ENCODE measurements around the gene ZG16B.
A peak's percentile ranks its signal among the peaks of the same experiment; 100 is the strongest.

ZG16B gene, protein sequence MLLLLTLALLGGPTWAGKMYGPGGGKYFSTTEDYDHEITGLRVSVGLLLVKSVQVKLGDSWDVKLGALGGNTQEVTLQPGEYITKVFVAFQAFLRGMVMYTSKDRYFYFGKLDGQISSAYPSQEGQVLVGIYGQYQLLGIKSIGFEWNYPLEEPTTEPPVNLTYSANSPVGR

DNA sequence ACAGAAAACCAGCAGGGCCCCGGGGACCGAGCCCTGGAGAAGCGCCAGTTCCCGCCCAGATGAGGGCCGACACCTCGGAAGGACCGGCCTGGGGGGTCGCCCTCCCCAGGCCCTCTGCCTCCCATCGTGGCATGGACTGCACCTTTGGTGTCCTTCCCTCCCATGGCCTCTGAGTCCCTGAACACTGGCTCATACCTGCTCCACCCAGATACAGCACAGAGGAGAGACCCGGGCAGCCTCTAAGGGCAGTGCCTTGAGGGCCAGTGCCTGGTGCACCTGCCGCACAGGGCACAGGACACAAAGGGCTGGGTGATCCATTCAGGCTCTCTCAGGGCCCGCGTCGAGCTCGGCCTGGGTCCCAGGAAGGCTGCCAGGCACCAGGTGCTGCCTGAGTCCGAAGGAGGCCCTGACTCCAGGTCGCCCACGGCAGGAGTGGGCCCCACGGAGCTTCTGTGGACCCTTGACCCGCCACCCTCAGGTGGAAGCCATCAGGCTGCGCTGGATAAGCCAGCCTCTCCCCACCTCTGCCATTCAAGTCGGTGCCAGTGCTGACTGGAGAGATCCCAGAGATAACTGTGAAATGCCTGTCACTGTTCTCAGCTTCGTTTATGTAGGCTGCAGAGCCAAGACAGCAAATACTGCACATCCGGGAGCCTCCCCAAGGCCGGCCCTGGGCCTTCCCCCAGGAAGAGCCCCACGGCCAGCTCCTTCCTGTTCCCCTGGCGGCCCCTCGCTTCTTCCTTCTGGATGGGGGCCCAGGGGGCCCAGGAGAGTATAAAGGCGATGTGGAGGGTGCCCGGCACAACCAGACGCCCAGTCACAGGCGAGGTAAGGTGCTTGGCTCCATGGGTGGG lies at the start of gene ZG16B:
TSS of gene ZG16B (plus strand) at position 803 of the 854 bp plus-strand sequence. CDS start 139 bp downstream, outside the sequence.
- no peak for DNase-seq (ENCODE audit: low spot score)

- DNase-seq (ENCODE audit: low spot score): no peak
Observed at GRCh38 chr16:2782583-2783351, 47.3 kb upstream of the ZG16B start.

DNA sequence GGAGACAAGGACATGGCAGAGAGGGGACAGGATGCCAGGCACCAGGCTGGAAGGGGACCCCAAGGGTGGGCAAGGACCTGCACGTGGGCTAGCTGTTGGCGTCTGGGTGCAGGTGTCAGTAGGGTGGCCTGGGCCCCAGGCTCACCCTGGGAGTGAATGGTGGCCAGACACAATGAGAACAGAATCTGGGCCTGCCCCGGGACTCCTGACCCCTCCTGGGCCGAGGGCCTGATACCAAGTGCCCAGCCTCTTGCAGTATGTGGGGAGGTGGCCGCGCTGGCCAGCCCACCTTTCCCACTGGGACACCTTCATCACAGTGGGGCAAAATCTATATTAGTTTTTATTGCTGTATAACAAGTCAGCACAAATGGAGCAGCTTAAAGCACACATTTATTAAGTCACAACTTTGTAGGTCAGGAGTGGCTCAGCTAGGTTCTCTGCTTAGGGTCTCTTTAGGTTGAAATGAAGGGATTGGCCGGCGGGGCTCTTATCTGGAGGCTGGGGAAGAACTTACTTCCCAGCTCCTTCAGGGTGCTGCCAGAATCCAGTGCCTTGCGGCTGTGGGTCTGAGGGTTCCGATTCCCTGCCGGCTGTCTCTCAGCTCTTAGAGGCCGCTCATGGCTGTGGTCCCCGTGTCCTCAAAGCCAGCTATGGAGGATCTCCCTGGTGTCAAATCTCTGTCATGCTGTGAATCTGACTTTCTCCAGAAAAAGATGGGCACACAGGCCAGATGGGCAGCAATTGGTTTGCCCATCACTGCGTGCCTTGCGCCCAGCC lies 46.3 kb upstream of the ZG16B start:
- DNase-seq (ENCODE audit: low spot score): no peak

DNA sequence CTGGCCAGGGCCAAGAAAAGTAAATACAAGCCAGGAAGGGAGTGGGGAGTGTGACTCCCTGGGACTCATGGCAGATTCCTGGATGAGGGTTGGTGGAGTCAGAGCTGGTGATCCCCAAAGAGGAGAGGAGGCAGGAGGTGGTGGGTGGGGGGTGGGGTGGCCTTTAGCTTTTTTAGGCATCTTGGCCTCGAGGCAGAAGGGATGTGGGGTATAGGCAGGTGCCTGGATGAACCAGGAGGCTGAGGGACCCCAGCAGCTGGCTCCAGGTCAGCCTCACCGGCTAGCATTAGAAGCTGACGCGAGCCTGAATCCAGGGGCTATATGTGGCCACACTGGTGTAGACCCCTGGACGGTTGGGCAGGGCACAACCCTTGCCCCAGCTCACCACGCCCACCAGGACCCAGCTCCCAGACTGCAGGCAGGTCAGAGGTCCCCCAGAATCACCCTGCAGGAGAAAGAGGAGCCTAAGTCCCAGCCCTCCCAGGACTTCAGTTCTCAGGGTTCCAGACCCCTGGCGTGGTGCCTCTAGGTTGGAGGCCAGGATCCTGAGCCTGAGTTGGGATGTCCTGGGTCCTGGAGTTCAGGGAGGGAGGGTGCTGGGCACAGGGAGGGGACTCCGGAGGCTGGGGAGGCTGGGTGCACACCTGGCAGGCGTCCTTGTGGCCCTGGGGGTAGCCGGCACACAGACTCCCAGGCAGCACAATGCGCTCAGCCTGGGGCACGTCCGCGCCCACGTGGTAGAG lies 45.6 kb upstream of the ZG16B start:
- no peak for DNase-seq (ENCODE audit: low spot score)

GRCh38 chr16:2785101-2785991 lies 44.8 kb upstream of the ZG16B start:
- DNase-seq (ENCODE audit: low spot score): peak; percentile 11

DNA sequence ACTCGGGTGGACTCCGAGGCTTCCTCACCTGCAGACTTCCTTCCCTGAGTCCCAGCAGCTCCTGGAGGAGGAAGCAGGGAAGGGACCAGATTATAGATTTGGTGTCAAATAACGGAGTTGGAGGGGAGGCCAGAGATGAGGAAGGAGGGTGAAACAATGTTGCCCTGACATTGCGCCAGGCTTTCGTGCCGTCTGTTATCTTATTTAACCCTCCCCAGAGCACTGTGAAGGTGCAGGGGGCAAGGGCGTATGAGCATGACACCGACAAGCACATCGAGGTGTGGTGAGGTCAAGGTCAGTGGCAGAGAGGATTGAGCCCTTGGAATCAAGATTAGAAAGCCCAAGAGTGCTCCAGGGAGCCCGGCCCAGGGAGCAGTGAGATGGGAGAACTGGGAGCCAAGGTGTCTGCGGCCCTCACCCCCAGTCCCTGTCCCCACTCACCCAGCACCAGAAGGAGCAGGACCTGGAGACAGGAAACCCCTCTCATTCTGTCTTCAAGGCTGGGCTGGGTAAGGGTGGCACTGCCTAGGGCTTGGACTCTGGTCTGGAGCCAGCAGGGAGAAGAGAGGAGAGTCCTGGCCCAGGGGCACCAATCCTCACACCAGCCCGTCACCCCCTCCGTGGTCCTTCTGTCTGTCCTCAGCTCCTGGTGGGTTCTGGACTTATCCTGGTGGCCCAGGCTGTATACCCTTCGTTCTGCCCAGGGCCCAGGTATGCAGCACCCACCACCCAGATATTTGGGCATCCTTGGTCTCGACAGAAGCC lies 43.9 kb upstream of the ZG16B start:
- DNase-seq (ENCODE audit: low spot score): no peak

GRCh38 chr16:2786826-2787151 lies 43.3 kb upstream of the ZG16B start:
- DNase-seq (ENCODE audit: low spot score): no peak

DNA sequence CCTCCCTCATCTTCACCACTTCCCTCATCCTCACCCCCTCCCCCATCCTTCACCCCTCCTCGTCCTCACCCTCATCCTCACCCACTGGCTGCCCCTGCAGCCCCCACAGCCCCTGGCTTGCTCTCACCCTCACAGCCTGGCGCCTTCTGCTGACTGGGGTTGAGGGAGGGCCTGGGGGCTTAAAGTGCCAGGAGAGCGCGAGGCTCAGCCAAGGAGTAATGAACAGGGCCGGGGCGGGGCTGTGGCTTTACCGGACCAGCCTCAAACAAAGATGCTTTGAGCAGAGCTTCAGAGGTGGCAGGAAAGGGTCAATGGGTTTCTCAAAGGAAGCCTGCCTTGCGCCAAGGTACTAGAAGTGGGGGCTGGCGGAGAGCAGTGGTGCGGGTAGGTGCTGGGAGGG lies 42.7 kb upstream of the ZG16B start, which contains the start of gene PRSS33:
TSS of gene PRSS33 (minus strand) at position 155 of the 400 bp plus-strand sequence. CDS start 1,013 bp downstream, outside the sequence.
- DNase-seq (ENCODE audit: low spot score): no peak

GRCh38 chr16:2787961-2788360 lies 42.1 kb upstream of the ZG16B start:
- DNase-seq (ENCODE audit: low spot score): no peak

DNA sequence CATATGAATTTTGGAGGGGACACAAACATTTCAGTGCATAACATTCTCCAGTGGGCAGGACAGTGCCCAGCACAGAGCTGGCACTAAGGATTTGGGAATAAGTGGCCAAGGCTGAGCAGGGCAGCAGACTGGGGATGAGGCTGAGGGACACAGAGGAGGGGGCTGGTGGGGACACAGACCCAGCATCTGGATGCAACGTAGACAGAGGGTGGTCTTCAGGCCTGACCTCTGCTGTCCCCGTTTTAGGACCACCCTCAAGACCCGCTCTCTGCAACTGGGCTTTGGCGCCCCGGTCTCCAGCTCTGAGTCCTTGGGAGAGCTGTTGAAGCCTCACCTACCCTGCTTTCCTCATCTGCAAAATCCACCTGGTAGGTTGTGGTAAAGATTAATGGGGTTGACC lies 39.5 kb upstream of the ZG16B start:
- DNase-seq (ENCODE audit: low spot score): no peak

DNA sequence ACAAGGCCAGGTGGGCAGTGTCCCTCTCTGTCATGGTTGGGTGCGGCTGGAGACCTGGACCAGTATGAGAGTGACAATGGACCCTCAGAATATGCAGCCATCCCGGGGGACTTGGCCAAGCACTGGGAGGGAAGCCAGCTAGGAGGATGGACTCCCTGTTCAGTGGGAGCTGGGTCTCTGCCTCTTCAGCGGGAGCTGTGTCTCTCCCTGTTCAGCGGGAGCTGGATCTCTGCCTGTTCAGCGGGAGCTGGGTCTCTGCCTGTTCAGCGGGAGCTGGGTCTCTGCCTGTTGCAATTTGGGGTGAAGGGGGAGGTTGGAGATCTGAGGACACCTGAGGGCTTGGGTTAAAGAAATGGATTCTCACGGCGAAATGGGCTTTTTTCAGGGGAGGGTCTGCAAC lies 38.9 kb upstream of the ZG16B start:
- DNase-seq (ENCODE audit: low spot score): no peak

- no peak for DNase-seq (ENCODE audit: low spot score)
Observed at GRCh38 chr16:2792940-2793339, 37.2 kb upstream of the ZG16B start.

DNA sequence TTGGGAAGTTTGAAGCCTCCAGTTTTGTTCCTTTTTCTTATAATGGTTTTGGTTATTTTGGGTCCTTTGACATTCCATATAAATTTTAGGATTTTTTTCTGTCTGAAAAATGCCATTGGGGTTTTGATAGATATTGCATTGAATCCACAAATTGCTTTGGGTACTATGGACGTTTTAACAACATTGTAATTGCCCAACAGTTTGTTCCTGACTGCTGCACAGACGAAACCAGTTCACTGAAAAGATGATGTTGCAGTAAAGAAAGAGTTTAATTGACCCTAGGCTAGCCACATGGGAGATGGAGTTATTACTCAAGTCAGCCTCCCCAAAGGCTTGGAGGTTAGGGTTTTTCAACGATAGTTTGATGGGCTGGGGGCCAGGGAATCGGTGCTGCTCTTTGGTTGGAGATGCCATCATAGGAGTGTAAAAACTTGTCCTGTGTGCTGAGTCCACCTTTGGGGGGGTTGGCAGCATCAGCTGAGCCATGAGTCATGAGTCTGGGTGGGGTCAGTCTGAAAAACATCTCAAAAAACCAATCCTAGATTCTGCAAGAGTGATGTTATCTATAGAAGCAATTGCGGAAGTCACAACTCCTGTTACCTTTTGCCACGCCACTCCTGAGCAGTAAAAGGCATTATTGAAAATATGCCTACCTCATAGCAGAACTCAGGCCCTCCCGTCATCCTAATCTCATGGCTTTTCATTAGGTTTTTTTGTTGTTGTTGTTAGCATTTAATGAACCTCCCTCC lies 34.5 kb upstream of the ZG16B start:
- no peak for DNase-seq (ENCODE audit: low spot score)

GRCh38 chr16:2798723-2799204 lies 31.3 kb upstream of the ZG16B start:
- DNase-seq (ENCODE audit: low spot score): no peak

DNA sequence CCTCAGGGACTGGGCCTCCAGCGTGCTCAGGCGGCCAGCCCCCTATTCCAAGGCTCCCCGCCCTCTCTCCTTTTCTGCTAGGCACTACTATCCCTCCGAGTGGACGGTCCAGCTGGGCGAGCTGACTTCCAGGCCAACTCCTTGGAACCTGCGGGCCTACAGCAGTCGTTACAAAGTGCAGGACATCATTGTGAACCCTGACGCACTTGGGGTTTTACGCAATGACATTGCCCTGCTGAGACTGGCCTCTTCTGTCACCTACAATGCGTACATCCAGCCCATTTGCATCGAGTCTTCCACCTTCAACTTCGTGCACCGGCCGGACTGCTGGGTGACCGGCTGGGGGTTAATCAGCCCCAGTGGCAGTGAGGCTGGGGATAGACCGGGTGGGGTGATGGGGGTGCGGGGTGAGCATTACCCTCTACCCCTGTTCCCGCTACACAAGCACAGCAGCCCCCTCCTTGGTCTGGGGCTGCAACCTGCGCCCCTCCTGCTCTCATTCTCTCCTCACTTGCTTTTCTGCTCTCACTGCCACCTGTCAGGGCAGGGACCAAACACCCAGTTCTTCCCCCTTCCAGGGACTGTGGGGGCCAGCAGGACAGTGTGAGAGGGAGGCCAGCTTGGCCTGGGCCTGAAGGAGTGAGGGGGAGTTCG lies 30.8 kb upstream of the ZG16B start:
- no peak for DNase-seq (ENCODE audit: low spot score)

GRCh38 chr16:2799859-2800226 lies 30.3 kb upstream of the ZG16B start:
- DNase-seq (ENCODE audit: low spot score): no peak

DNA sequence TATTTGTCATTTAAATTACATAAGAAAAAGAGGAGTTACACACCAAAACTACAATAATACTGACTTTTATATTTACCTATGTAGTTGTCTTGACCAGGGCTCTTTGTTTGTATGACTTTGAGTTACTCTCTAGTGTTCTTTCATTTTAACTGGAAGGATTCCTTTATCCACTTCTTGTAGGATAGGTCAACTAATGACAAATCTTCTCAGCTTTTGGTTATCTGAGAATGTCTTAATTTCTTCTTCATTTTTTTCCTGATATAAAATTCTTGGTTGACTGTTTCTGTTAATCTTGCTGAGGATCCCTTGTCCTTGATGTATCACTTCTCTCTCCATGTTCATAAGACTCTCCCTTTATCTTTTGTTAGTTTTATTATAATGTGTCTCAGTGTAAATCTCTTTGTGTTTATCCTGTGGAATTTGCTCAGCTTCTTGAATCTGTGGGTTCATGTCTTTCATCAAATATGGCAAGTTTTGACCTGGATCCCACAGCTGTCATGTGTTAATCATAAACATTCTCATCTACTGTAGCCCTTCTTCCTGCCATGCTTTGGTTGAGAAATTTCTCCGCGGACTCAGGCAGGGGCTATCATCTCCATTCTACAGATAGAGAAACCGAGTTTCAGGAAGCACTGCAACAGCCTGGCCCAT lies 26.4 kb upstream of the ZG16B start:
- no peak for DNase-seq (ENCODE audit: low spot score)

- DNase-seq (ENCODE audit: low spot score): no peak
Observed at GRCh38 chr16:2804728-2805127, 25.4 kb upstream of the ZG16B start.

Data from CD4-positive, alpha-beta T cell treated with Interleukin-2 at 100 ng/mL for 4 hours (primary cell).